Astrocyte (in vitro differentiated cells and primary cell): ENCODE data around the gene GMDS. TPM values are rescaled to one million over a fixed set of nuclear protein-coding genes. Genes with fewer than 3 reads are reported as not detected.

Experiments used
- DNase-seq: peaks from one replicate; pipeline ENCODE4 v3.0.0-alpha.2; 2010; ENCODE audit warnings: low read depth
- FAIRE-seq: peaks from 2 replicates; lab custom pipeline; 2011; peaks lifted over from hg19 to GRCh38; lab: Jason Lieb, UNC
- H2AFZ ChIP-seq: 2 replicates; pipeline ENCODE4 v1.6.0; 2012; ENCODE audit warnings: low read depth, low read length, inconsistent platforms
- H3K27ac ChIP-seq: 2 replicates; pipeline ENCODE4 v1.5.1; 2011; ENCODE audit warnings: low read depth, low read length, inconsistent platforms
- H3K27me3 ChIP-seq: 2 replicates; pipeline ENCODE4 v1.6.0; 2011; ENCODE audit warnings: low read length, inconsistent platforms; ENCODE audit not compliant: insufficient read depth
- H3K36me3 ChIP-seq: 2 replicates; pipeline ENCODE4 v1.5.1; 2011; ENCODE audit warnings: low read length, inconsistent platforms; ENCODE audit not compliant: insufficient read depth
- H3K4me1 ChIP-seq: 2 replicates; pipeline ENCODE4 v1.5.1; 2011; ENCODE audit warnings: low read length, inconsistent platforms; ENCODE audit not compliant: insufficient read depth
- H3K4me2 ChIP-seq: 2 replicates; pipeline ENCODE4 v1.6.0; 2012; ENCODE audit warnings: low read length, inconsistent platforms
- H3K4me3 ChIP-seq: 2 replicates; pipeline ENCODE4 v1.5.1; 2011; ENCODE audit warnings: low read depth, mild to moderate bottlenecking, low read length, inconsistent platforms; ENCODE audit not compliant: insufficient read depth
- H3K79me2 ChIP-seq: 2 replicates; pipeline ENCODE4 v1.6.0; 2012; ENCODE audit warnings: mild to moderate bottlenecking, low read length, inconsistent platforms; ENCODE audit not compliant: insufficient read depth
- H3K9ac ChIP-seq: 2 replicates; pipeline ENCODE4 v1.6.0; 2012; ENCODE audit warnings: mild to moderate bottlenecking, low read length, inconsistent platforms
- H3K9me3 ChIP-seq: 2 replicates; pipeline ENCODE4 v1.5.1; 2012; ENCODE audit warnings: low read depth, mild to moderate bottlenecking, low read length, inconsistent platforms; ENCODE audit not compliant: insufficient read depth
- H4K20me1 ChIP-seq: 2 replicates; pipeline ENCODE4 v1.6.0; 2012; ENCODE audit warnings: low read length, inconsistent platforms; ENCODE audit not compliant: insufficient read depth
- H3K27ac Mint-ChIP-seq: one replicate; pipeline ENCODE4 v1.8.0; 2021; ENCODE audit warnings: mild to moderate bottlenecking, mixed read lengths; ENCODE audit not compliant: unreplicated experiment
- H3K27me3 Mint-ChIP-seq: one replicate; pipeline ENCODE4 v1.8.0; 2021; ENCODE audit warnings: low read depth, mixed read lengths; ENCODE audit not compliant: unreplicated experiment
- H3K36me3 Mint-ChIP-seq: one replicate; pipeline ENCODE4 v1.8.0; 2021; ENCODE audit warnings: low read depth, mixed read lengths; ENCODE audit not compliant: unreplicated experiment
- H3K4me1 Mint-ChIP-seq: one replicate; pipeline ENCODE4 v1.8.0; 2021; ENCODE audit warnings: low read depth, mixed read lengths; ENCODE audit not compliant: unreplicated experiment
- H3K4me3 Mint-ChIP-seq: one replicate; pipeline ENCODE4 v1.8.0; 2021; ENCODE audit warnings: mild to moderate bottlenecking, moderate library complexity, mixed read lengths; ENCODE audit not compliant: unreplicated experiment
- H3K9me3 Mint-ChIP-seq: one replicate; pipeline ENCODE4 v1.8.0; 2021; ENCODE audit warnings: mild to moderate bottlenecking, mixed read lengths; ENCODE audit not compliant: unreplicated experiment
- CTCF ChIP-seq: IDR thresholded peaks from 2 replicates; pipeline ENCODE4 v1.5.1; 2011; ENCODE audit warnings: low read depth, mild to moderate bottlenecking, inconsistent platforms, low read length, moderate library complexity; ENCODE audit not compliant: insufficient read depth
- EZH2 ChIP-seq: IDR thresholded peaks from 2 replicates; pipeline ENCODE4 v1.6.1; 2012; ENCODE audit warnings: mild to moderate bottlenecking, low read length, inconsistent platforms; ENCODE audit not compliant: insufficient read depth
- total RNA-seq: library from RNA; stranded (reverse); gene quantifications from 2 replicates; pipeline ENCODE4 v1.2.1, GENCODE V29; 2021

Gene GMDS
- total RNA-seq, 1 donor from 2014 or later = 9.4 TPM

- Mint-ChIP-seq H3K27ac (no peak overlapping the region), H3K9me3 (peaks cover 3% of the 10 kb centered on the region), H3K27me3 (no peaks in the 10 kb centered on the region), H3K4me3 (no peak overlapping the region), H3K36me3 (no peaks in the 10 kb centered on the region), H3K4me1 (peaks cover 3% of the 10 kb centered on the region)
- DNase-seq (no peak), FAIRE-seq (no peak)
- no peaks in the 10 kb centered on the region for H4K20me1 ChIP-seq
- no peaks in the 10 kb centered on the region for H3K27me3 ChIP-seq
- no peak overlapping the region for H3K4me3 ChIP-seq
- H3K27ac ChIP-seq = no peak overlapping the region
- H3K79me2 ChIP-seq = no peaks in the 10 kb centered on the region
- no peaks in the 10 kb centered on the region for H3K36me3 ChIP-seq
- no peaks in the 10 kb centered on the region for H3K4me1 ChIP-seq
- H3K9ac ChIP-seq = no peak overlapping the region
- H3K4me2 ChIP-seq = no peak overlapping the region
- H3K9me3 ChIP-seq = no peaks in the 10 kb centered on the region
- no peak overlapping the region for H2AFZ ChIP-seq
- no peak for TF ChIP-seq EZH2
Observed at GRCh38 chr6:2263896-2264295, 18.5 kb upstream of the GMDS start.

DNA sequence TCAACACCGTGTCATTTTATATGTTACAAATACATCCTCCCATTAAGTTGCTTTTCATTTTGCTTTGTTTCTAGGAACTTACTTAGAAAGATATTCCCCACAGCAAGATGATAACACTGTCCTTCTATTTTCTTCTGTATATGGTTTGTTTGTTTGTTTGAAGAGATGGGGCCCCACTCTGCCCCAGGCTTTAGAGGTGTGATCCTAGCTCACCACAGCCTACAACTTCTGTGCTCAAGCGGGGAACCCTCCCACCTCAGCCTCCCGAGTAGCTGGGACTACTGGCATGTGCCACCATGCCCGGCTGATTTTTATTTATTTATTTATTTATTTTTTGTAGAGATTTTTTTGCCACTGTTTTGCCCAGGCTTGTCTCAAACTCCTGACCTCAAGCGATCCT, 14.2 kb upstream of the GMDS start:
- no peaks in the 10 kb centered on the region for H3K27me3 ChIP-seq
- no peak for DNase-seq
- H3K9me3 ChIP-seq = no peaks in the 10 kb centered on the region
- no peak overlapping the region for H3K9ac ChIP-seq
- FAIRE-seq = no peak
- H3K27me3 Mint-ChIP-seq = no peaks in the 10 kb centered on the region
- H3K27ac Mint-ChIP-seq = no peak overlapping the region
- no peaks in the 10 kb centered on the region for H3K79me2 ChIP-seq
- no peaks in the 10 kb centered on the region for H4K20me1 ChIP-seq
- H3K4me3 ChIP-seq = no peak overlapping the region
- H3K36me3 Mint-ChIP-seq = peaks cover 13% of the 10 kb centered on the region
- TF ChIP-seq EZH2 (no peak), CTCF (no peak)
- no peak overlapping the region for H3K4me2 ChIP-seq
- no peaks in the 10 kb centered on the region for H3K4me1 Mint-ChIP-seq
- H3K36me3 ChIP-seq = peaks cover 3% of the 10 kb centered on the region
- H2AFZ ChIP-seq = no peak overlapping the region
- no peak overlapping the region for H3K4me3 Mint-ChIP-seq
- H3K9me3 Mint-ChIP-seq = peaks cover 9% of the 10 kb centered on the region
- no peaks in the 10 kb centered on the region for H3K4me1 ChIP-seq
- H3K27ac ChIP-seq = no peak overlapping the region

GRCh38 chr6:2259002-2259494, 13.6 kb upstream of the GMDS start:
- H3K4me1 Mint-ChIP-seq = no peaks in the 10 kb centered on the region

More at GRCh38 chr6:2259002-2259494, 13.6 kb upstream of the GMDS start:
- Mint-ChIP-seq H3K9me3 (peaks cover 10% of the 10 kb centered on the region), H3K27me3 (no peaks in the 10 kb centered on the region), H3K4me3 (no peak overlapping the region), H3K36me3 (peaks cover 15% of the 10 kb centered on the region), H3K27ac (no peak overlapping the region)
- no peaks in the 10 kb centered on the region for H3K9me3 ChIP-seq
- no peaks in the 10 kb centered on the region for H3K4me1 ChIP-seq
- H3K36me3 ChIP-seq = peaks cover 3% of the 10 kb centered on the region
- H4K20me1 ChIP-seq = no peaks in the 10 kb centered on the region
- no peak overlapping the region for H2AFZ ChIP-seq
- no peaks in the 10 kb centered on the region for H3K27me3 ChIP-seq
- no peak overlapping the region for H3K4me3 ChIP-seq
- TF ChIP-seq EZH2 (no peak), CTCF (no peak)
- no peak overlapping the region for H3K9ac ChIP-seq
- no peaks in the 10 kb centered on the region for H3K79me2 ChIP-seq
- DNase-seq (no peak), FAIRE-seq (no peak)
- no peak overlapping the region for H3K4me2 ChIP-seq
- no peak overlapping the region for H3K27ac ChIP-seq
